ENCODE measurements around the gene ARHGEF17.

- no peak for TF ChIP-seq EZH2 (IDR thresholded peaks at IDR 0.05; ENCODE audit: borderline replicate concordance, low read length)
- no peak for TF ChIP-seq CTCF (conservative IDR thresholded peaks at IDR 0.05 in 1 of 2, IDR thresholded peaks at IDR 0.05 in 1 of 2; ENCODE audit: extremely low read depth in 1 of 2, insufficient read depth in 1 of 2, low read depth in 1 of 2, low read length in 2 of 2)
These were observed 72.3 kb downstream of the ARHGEF17 start for GRCh38 chr11:73380331-73380730.

All from mammary epithelial cell (primary cell).